Activated CD8-positive, alpha-beta memory T cell treated with anti-CD3 and anti-CD28 coated beads, Interleukin-2, amount 10 ng/mL, durations not matched to agents 7 days and 5 days (primary cell): ENCODE results near the gene JAK3. TPM values are rescaled to one million over a fixed set of nuclear protein-coding genes. Genes with fewer than 3 reads are reported as not detected.
"Not testable (repeated sequence)": the region's sequence is repeated elsewhere in the genome, so short reads cannot be mapped to it uniquely, and the experiment has no call there.

ENCODE experiments used
- ATAC-seq: fragments of 150-1000 bp; cut with Tn5 transposase; one replicate; pipeline ENCODE4 v1.10.0; 2021; ENCODE audit warnings: moderate library complexity
- CTCF ChIA-PET: fragments of 350-600 bp; sonication (Branson Sonifier 250); formaldehyde crosslinking; loops from one replicate; lab custom pipeline; 2021; ENCODE audit warnings: antibody characterized with exemption; lab: Charles Lee
- DNase-seq: peaks from one replicate; pipeline ENCODE4 v3.0.0-alpha.2; 2020
- H3K27ac Mint-ChIP-seq: one replicate; pipeline ENCODE4 v1.8.0; 2021; ENCODE audit warnings: mild to moderate bottlenecking, mixed read lengths
- H3K27me3 Mint-ChIP-seq: one replicate; pipeline ENCODE4 v1.8.0; 2021; ENCODE audit warnings: mixed read lengths
- H3K36me3 Mint-ChIP-seq: one replicate; pipeline ENCODE4 v1.8.0; 2021; ENCODE audit warnings: mild to moderate bottlenecking, mixed read lengths
- H3K4me1 Mint-ChIP-seq: one replicate; pipeline ENCODE4 v1.8.0; 2021; ENCODE audit warnings: mixed read lengths
- H3K4me3 Mint-ChIP-seq: one replicate; pipeline ENCODE4 v1.8.0; 2021; ENCODE audit warnings: mild to moderate bottlenecking, moderate library complexity, mixed read lengths
- H3K9me3 Mint-ChIP-seq: one replicate; pipeline ENCODE4 v1.8.0; 2022; ENCODE audit warnings: low read depth, mixed read lengths
- total RNA-seq, 2 experiments: library from RNA; stranded (reverse); gene quantifications; one replicate each; pipeline ENCODE4 v1.2.3, GENCODE V29; 2021

Gene JAK3
- 100 to 1,000 TPM; 137 to 146 TPM for total RNA-seq

GRCh38 chr19:17847538-17848366 lies at the start of gene JAK3:
Gene JAK3, minus strand, starts transcription at chr19:17847982. Its CDS starts 3,565 bp downstream, at chr19:17844417.
- H3K27me3 Mint-ChIP-seq, result no peaks in the 10 kb centered on the region
- H3K9me3 Mint-ChIP-seq, result no peaks in the 10 kb centered on the region
- peak; percentile 81 for ATAC-seq
- peaks cover 24% of the 10 kb centered on the region for H3K36me3 Mint-ChIP-seq
- peaks cover 70% of the 10 kb centered on the region for H3K4me1 Mint-ChIP-seq
- CTCF ChIA-PET, result interaction anchor here (1.3 to 7.0 kb wide), 5 partner anchors 8 to 99 kb away, joined by 3 to 58 read pairs (median 4); partner anchors contain the start of genes CCDC124 and RPL18A
- peak; percentile 94 for DNase-seq
- H3K27ac Mint-ChIP-seq, result peak within 1 kb of the TSS; percentile 95
- peak within 1 kb of the TSS; percentile 86 for H3K4me3 Mint-ChIP-seq

GRCh38 chr19:17893766-17894165 lies 46.0 kb upstream of the JAK3 start:
- Mint-ChIP-seq H3K4me3 (no peak overlapping the region), H3K27ac (no peak overlapping the region), H3K4me1 (no peaks in the 10 kb centered on the region), H3K9me3 (no peaks in the 10 kb centered on the region), H3K27me3 (peaks cover 6% of the 10 kb centered on the region), H3K36me3 (no peaks in the 10 kb centered on the region)
- ATAC-seq, result no peak
- no peak for DNase-seq
- CTCF ChIA-PET, result no interaction called here

DNA sequence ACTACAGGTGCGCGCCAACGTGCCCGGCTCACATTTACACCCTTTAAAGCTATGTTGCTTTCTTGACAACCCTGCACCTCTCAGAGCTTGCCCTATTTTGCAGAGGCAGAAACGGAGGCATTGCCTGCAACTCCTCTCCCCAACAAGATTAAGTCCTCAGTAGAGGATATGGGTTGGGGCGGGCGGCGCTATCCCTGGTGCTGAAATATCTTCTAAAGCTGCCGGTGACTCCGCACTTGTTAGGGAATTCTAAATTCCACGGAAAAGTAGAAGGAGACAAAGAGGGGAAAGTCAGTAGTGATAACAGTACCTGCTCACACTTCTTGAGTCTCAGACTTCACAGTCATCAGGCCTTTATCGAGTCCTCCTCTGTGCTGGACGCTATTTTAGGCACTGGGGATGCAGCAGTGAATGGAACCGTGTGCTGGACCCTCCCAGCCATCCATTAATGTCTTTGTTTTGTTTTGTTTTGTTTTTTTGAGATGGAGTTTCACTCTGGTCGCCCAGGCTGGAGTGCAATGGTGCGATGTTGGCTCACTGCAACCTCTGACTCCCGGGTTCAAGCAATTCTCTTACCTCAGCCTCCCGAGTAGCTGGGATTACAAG lies 41.9 kb upstream of the JAK3 start:
- no peaks in the 10 kb centered on the region for H3K9me3 Mint-ChIP-seq
- no peaks in the 10 kb centered on the region for H3K27me3 Mint-ChIP-seq
- H3K36me3 Mint-ChIP-seq, result no peaks in the 10 kb centered on the region
- no peak overlapping the region for H3K4me3 Mint-ChIP-seq
- no peak overlapping the region for H3K27ac Mint-ChIP-seq
- ATAC-seq (no peak), DNase-seq (no peak)
- H3K4me1 Mint-ChIP-seq, result no peaks in the 10 kb centered on the region
- CTCF ChIA-PET, result no interaction called here

GRCh38 chr19:17888260-17888659 lies 40.5 kb upstream of the JAK3 start:
- Mint-ChIP-seq H3K4me1 (no peaks in the 10 kb centered on the region), H3K36me3 (no peaks in the 10 kb centered on the region), H3K27me3 (no peaks in the 10 kb centered on the region), H3K4me3 (no peak overlapping the region), H3K9me3 (no peaks in the 10 kb centered on the region), H3K27ac (no peak overlapping the region)
- ATAC-seq (no peak), DNase-seq (no peak)
- CTCF ChIA-PET, result no interaction called here

GRCh38 chr19:17887221-17887620 lies 39.4 kb upstream of the JAK3 start:
- not testable (repeated sequence) for ATAC-seq, H3K4me1 Mint-ChIP-seq, H3K4me3 Mint-ChIP-seq, H3K27ac Mint-ChIP-seq, DNase-seq, H3K36me3 Mint-ChIP-seq, H3K9me3 Mint-ChIP-seq, H3K27me3 Mint-ChIP-seq
- CTCF ChIA-PET, result interaction anchor here (0.7 kb wide), 1 partner anchor 46 kb away, joined by 5 read pairs; no protein-coding TSS in a partner anchor

- no peaks in the 10 kb centered on the region for H3K9me3 Mint-ChIP-seq
- no peaks in the 10 kb centered on the region for H3K36me3 Mint-ChIP-seq
- DNase-seq (no peak), ATAC-seq (no peak)
- CTCF ChIA-PET, result no interaction called here
- no peak overlapping the region for H3K4me3 Mint-ChIP-seq
- H3K27ac Mint-ChIP-seq, result no peak overlapping the region
- H3K27me3 Mint-ChIP-seq, result no peaks in the 10 kb centered on the region
- H3K4me1 Mint-ChIP-seq, result no peaks in the 10 kb centered on the region
These were observed 38.7 kb upstream of the JAK3 start for GRCh38 chr19:17886515-17886914.

GRCh38 chr19:17883627-17884410 lies 36.0 kb upstream of the JAK3 start:
- CTCF ChIA-PET, result no interaction called here
- Mint-ChIP-seq H3K4me3 (no peak overlapping the region), H3K27ac (no peak overlapping the region), H3K9me3 (no peaks in the 10 kb centered on the region), H3K27me3 (peaks cover 2% of the 10 kb centered on the region), H3K36me3 (no peaks in the 10 kb centered on the region), H3K4me1 (no peaks in the 10 kb centered on the region)
- DNase-seq, result no peak
- no peak for ATAC-seq

DNA sequence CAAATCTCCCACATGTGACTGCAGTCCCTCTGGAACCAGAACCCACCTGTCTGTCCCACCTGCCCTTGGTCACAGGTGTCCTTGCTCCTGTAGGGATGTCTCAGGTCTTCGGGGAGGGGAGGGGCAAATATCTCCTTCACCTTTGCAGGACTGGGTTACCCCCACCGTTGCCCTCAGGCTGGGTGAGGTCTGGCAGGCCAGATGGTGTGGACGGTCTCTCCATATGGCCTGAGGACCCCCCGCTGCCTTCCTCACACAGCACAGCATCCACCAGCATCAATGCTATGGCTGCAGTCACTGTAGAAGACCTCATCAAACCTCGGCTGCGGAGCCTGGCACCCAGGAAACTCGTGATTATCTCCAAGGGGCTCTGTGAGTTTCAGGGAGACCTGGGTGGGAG lies 33.9 kb upstream of the JAK3 start:
- Mint-ChIP-seq H3K27me3 (peaks cover 2% of the 10 kb centered on the region), H3K9me3 (no peaks in the 10 kb centered on the region), H3K27ac (no peak overlapping the region), H3K4me1 (no peaks in the 10 kb centered on the region), H3K36me3 (no peaks in the 10 kb centered on the region), H3K4me3 (no peak overlapping the region)
- ATAC-seq (no peak), DNase-seq (no peak)
- CTCF ChIA-PET, result no interaction called here

- Mint-ChIP-seq H3K9me3 (no peaks in the 10 kb centered on the region), H3K36me3 (no peaks in the 10 kb centered on the region), H3K27ac (no peak overlapping the region), H3K4me3 (no peak overlapping the region), H3K4me1 (peaks cover 2% of the 10 kb centered on the region), H3K27me3 (peaks cover 4% of the 10 kb centered on the region)
- ATAC-seq (no peak), DNase-seq (no peak)
- CTCF ChIA-PET, result interaction anchor here (1.5 kb wide), 1 partner anchor 59 kb away, joined by 4 read pairs; no protein-coding TSS in a partner anchor
These were observed 31.7 kb upstream of the JAK3 start for GRCh38 chr19:17879466-17879865.

- DNase-seq, result no peak
- Mint-ChIP-seq H3K36me3 (no peaks in the 10 kb centered on the region), H3K9me3 (no peaks in the 10 kb centered on the region), H3K4me3 (no peak overlapping the region), H3K27me3 (peaks cover 4% of the 10 kb centered on the region), H3K27ac (no peak overlapping the region), H3K4me1 (peaks cover 12% of the 10 kb centered on the region)
- no peak for ATAC-seq
- CTCF ChIA-PET, result interaction anchor here (3.3 kb wide), 1 partner anchor 18 kb away, joined by 12 read pairs; the partner anchor contains the start of gene RPL18A
These were observed 29.9 kb upstream of the JAK3 start for GRCh38 chr19:17877696-17878095.

GRCh38 chr19:17874758-17875135 lies 27.0 kb upstream of the JAK3 start:
- peak overlapping the region; percentile 13 for H3K4me3 Mint-ChIP-seq
- no peak overlapping the region for H3K27ac Mint-ChIP-seq
- peaks cover 2% of the 10 kb centered on the region for H3K27me3 Mint-ChIP-seq
- CTCF ChIA-PET, result interaction anchor here (1.0 to 2.5 kb wide), 2 partner anchors 15 to 58 kb away, joined by 3 to 7 read pairs; partner anchors contain the start of genes CCDC124 and RPL18A
- H3K4me1 Mint-ChIP-seq, result peaks cover 22% of the 10 kb centered on the region
- ATAC-seq, result no peak
- no peak for DNase-seq
- no peaks in the 10 kb centered on the region for H3K9me3 Mint-ChIP-seq
- no peaks in the 10 kb centered on the region for H3K36me3 Mint-ChIP-seq

GRCh38 chr19:17873786-17874757 lies 26.3 kb upstream of the JAK3 start:
- H3K27ac Mint-ChIP-seq, result peak overlapping the region; percentile 67
- H3K4me1 Mint-ChIP-seq, result peaks cover 22% of the 10 kb centered on the region
- CTCF ChIA-PET, result interaction anchor here (1.0 to 5.0 kb wide), 5 partner anchors 14 to 64 kb away, joined by 3 to 55 read pairs (median 7); partner anchors contain the start of genes CCDC124 and RPL18A
- no peaks in the 10 kb centered on the region for H3K9me3 Mint-ChIP-seq
- ATAC-seq, result peak; percentile 75
- peak overlapping the region; percentile 67 for H3K4me3 Mint-ChIP-seq
- peak; percentile 76 for DNase-seq
- H3K36me3 Mint-ChIP-seq, result no peaks in the 10 kb centered on the region
- H3K27me3 Mint-ChIP-seq, result peaks cover 2% of the 10 kb centered on the region
